GM18519 (cell line): Measurements from ENCODE around the gene PPP2R2B.

Experiments used
- ATAC-seq: cut with Tn5 transposase; IDR thresholded peaks from one replicate; pipeline ENCODE4 v1.9.1; 2021; ENCODE audit warnings: mild to moderate bottlenecking, moderate library complexity; ENCODE audit not compliant: unreplicated experiment, low FRiP score

The PPP2R2B gene

DNA sequence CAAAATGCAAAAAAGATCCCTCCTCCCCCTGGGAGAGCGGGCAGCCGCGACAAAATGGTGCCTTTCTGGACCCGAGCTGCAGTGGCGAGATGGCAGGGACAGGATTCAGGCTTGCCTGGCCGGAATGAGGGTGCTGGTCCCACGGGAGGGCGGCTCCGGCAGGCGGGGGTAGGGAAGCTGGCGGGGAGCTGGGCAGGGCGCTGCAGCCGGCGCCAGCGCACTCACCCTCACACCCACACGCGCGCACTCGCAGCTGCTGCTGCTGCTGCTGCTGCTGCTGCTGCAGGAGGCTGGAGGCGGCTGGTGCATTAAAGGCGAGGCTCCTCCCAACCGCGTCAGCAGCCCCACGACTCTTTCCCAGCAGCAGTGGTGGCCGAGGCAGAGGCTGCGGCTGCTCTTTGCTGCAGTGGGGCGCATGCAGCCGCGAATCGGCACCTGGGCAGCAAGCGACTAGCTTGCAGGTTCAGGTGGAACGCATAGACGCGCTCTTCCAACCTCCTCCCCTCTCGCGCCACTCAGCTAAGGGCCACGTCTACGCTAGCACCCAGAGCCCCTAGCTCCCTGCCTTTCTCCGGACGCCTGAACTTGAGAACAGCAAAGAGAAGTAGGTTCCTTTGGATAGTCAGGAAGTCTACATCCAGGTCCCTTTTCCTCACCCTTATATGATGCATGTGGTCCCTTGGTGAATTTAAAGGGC is at the start of gene PPP2R2B:
Gene PPP2R2B, minus strand, starts transcription at position 282 of the 697 bp plus-strand sequence.
- peak; percentile 73 for ATAC-seq

GRCh38 chr5:146924132-146924531 is 45.6 kb upstream of the PPP2R2B start:
- no peak for ATAC-seq

- ATAC-seq: no peak
Observed at GRCh38 chr5:146921225-146921624, 42.7 kb upstream of the PPP2R2B start.

- ATAC-seq: no peak
Observed at GRCh38 chr5:146920351-146920881, 41.9 kb upstream of the PPP2R2B start.

DNA sequence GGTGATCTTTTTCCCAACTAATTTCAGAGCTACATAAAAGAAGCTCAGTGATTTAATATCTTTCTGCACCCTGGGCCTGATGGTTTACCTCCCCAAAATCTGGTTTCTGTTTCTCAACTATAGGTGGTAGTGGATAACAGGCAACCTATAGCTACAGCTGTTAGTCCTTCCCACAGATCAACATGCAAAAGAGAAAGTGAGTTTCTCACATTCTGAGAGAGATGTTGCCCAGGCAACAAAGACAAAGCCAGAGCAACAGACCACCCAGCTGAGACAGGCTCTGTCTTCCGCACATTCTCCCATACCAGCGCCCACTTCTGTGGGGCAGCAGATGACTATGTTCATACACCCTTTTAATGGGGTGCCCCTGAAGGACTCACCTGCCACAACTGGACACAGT is 40.7 kb upstream of the PPP2R2B start:
- no peak for ATAC-seq

DNA sequence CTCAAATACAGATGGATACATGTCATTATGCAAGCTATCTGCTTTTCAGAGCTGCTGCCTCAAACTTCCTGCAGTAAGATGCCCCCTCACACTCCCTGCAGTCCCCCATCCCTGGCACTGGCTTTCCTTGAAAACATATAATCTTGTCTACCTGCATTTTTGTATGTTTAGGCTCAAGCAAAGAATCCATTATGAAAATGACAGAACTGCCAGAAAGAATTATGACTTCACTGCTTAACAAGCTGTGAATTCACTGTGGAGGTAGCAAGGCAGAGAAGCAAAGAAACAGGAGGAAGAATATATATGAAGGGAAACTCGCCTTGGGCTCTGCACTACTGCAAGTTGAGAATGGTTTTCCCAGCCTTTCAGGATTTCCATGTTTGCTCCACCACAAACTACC is 39.4 kb upstream of the PPP2R2B start:
- no peak for ATAC-seq

- ATAC-seq: no peak
Observed at GRCh38 chr5:146912874-146913273, 34.3 kb upstream of the PPP2R2B start.

DNA sequence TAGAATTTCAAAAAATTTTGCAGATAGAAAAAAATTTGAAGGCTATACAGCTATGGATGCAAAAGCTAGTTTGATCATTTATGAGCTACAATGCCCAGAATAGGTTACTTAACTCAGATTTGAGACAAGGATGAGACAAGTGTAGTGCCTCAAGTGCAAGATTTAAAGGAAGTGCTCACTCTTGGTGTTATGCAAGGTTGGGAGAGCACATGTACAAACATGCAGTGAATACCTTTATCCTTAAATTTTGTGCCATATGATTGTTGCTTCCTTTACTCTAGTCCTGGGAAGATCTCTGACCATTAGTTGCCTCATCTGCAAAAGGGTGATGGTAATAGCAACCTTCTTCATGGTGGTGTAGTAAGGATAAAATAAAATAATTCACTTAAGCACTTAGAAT is 31.7 kb upstream of the PPP2R2B start:
- no peak for ATAC-seq

DNA sequence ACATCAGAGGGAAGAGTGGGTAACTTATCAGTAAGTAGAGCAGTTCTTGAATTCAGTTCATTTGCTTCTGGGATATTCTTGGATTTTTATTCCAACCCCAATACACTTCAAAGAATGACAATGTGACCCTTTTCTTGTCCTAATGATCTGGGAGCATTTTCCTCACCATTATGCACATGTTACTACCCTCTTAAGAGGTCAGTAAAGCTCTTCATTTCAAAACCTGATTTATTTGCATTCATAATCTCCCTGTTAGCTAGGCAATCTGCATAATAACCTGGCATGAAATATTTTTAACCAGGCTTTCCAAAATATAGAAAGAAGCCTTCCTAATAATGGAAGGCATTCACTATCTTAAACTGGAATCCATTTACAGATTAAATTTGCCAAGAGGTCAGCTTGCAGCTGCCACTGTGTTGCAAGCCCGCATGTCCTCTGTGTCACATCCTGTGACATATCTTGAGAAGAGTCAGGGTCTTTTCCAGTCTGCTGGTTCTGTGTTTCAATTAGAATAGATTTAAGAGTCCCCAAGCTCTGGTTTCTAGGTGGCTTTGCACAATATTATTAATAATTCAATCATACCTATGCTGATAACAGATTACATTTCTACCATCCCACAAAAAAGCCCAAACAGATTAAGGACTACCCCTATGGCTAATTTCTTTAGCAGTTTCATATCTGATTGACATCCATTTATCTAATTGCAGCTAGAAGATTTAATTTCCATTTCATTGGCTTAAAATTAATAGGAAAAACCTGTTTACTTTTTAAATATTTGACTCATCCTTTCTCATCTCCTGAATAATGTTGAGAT is 30.9 kb upstream of the PPP2R2B start:
- no peak for ATAC-seq

DNA sequence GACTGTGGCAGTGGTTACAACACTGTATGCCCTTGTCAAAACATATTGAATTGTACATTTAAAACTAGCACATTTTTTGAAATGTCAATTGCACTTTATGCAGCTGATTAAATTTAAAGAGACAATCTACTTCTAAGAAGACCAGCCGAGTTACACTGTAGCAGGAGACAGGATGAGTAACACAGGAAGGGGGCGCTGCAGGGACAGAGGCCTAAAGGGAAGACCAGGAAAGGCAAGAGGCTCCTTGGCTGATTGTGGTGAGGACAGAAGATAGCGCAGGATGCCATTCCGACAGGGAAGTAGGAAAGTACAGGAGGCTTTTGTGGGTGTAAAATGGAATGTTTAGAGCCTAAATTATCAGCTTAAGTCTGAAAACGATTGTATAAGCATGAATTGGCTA is 28.2 kb upstream of the PPP2R2B start:
- ATAC-seq: no peak

GRCh38 chr5:146904890-146905289 is 26.3 kb upstream of the PPP2R2B start:
- no peak for ATAC-seq

- ATAC-seq: no peak
Observed at GRCh38 chr5:146903789-146904188, 25.2 kb upstream of the PPP2R2B start.

DNA sequence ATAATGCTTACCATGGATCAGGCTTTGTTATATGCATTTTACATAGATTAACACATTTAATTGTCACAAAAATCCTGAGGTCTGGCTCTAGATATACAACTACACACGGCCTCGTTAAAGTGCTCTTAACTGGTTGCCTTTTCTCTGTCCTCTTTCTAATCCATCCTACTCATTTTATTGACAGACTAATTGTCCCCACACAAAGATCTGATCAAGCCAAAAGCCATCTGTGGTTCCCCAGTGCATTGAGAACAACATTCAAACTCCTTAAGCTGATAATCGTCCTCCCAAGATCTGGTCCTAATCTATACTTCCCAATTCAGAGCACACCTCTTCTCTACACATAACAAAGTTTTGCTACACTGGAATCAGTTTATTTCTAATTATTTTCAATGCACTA is 23.9 kb upstream of the PPP2R2B start:
- no peak for ATAC-seq

- ATAC-seq: no peak
Observed at GRCh38 chr5:146897061-146897460, 18.5 kb upstream of the PPP2R2B start.

- ATAC-seq: no peak
Observed at GRCh38 chr5:146894753-146895521, 16.4 kb upstream of the PPP2R2B start.

- ATAC-seq: no peak
Observed at GRCh38 chr5:146893991-146894390, 15.4 kb upstream of the PPP2R2B start.

DNA sequence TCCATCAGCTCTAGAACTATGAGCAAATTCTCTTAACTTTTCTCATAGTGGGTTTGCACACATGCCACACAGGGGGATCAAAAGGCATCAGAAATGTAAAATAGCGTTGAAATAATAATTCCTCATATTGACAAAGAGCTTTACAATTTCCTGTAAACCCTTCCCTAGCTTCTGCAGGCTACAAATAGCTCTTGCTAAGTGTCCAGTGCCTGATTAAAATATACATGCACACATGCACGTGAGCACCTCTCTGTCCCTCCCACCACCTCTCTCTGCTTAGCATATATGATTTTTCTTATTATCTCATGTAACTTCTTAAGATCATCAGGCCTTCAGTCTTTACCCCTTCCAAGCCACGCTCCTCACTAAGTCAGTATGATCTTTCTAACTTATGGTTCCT is 13.7 kb upstream of the PPP2R2B start:
- no peak for ATAC-seq

GRCh38 chr5:146891511-146891910 is 13.0 kb upstream of the PPP2R2B start:
- ATAC-seq: no peak

DNA sequence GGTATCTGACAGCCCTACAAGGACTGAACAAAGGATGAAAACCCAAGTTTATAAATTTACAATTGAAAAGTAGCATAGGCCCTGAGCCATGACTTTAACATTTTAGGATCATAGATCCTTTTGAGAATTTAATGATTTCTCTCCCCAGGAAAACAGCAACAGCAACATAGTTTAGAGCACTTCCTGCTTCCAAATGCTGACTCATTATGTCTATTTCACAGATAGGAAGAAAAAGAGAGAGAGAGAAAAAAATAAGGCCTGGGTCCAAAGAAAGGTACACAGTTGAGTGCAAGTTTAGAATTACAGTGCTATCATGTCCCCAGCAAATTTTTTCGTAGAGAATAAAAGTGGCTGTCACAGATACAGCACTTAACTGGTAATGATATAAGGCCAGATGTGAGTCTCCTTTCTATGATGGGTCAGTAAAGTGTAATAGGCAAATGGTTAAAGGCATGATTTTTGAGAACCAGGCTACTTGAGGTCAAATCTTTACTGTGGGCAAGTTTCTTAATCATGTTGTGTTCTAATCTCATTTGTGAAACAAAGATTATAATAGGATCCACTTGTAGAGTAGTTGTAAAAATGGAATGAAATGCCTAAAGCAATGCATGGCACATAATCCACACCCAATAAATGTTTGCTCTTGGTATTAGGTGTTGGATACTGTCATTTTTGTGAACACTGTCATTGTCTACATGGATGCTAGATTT is 12.3 kb upstream of the PPP2R2B start:
- ATAC-seq: no peak

- no peak for ATAC-seq
Observed at GRCh38 chr5:146890066-146890465, 11.5 kb upstream of the PPP2R2B start.
